ENCODE measurements around the gene PNPLA5.

DNA sequence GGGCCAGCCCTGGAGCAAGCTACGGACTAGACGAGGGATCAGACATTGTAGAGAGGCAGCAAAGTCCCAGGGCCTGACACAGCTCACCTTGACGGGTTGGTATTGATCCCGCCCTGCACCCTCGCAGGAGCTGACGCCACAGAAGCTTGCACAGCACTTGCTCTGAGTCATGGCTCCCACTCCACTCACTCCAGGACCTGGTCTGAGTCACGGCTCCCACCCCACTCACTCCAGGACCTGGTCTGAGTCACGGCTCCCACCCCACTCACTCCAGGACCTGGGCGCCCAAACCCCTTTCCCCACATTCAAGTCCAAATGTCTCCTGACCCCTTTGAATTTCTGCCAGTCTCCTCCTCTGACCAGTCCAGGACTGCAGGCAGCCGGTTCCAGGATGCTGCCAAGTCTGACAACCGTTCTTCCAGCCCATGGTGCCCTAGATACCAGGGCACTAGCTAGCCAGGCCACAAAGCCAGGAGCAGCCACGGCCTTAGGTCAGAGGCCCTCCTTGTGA is 6.0 kb upstream of the PNPLA5 start:
- TF ChIP-seq, protein P1, sequence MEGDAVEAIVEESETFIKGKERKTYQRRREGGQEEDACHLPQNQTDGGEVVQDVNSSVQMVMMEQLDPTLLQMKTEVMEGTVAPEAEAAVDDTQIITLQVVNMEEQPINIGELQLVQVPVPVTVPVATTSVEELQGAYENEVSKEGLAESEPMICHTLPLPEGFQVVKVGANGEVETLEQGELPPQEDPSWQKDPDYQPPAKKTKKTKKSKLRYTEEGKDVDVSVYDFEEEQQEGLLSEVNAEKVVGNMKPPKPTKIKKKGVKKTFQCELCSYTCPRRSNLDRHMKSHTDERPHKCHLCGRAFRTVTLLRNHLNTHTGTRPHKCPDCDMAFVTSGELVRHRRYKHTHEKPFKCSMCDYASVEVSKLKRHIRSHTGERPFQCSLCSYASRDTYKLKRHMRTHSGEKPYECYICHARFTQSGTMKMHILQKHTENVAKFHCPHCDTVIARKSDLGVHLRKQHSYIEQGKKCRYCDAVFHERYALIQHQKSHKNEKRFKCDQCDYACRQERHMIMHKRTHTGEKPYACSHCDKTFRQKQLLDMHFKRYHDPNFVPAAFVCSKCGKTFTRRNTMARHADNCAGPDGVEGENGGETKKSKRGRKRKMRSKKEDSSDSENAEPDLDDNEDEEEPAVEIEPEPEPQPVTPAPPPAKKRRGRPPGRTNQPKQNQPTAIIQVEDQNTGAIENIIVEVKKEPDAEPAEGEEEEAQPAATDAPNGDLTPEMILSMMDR (IDR thresholded peaks at IDR 0.05 in 8 of 11, conservative IDR thresholded peaks at IDR 0.05 in 3 of 11), result no peak
- no peak for TF ChIP-seq POLR2AphosphoS5 (IDR thresholded peaks at IDR 0.05)
